Breast epithelium (tissue), 3 donors: ENCODE measurements around the gene HCK.

ENCODE experiments used
- POLR2A ChIP-seq: fragments of 450-650 bp; IDR thresholded peaks from one replicate; pipeline ENCODE4 v1.6.1; 2016; ENCODE audit warnings: antibody characterized with exemption, mild to moderate bottlenecking, moderate library complexity
- TF ChIP-seq, protein P1 (sequence below), 3 donors: fragments of 450-650 bp; IDR thresholded peaks; one replicate each; pipeline ENCODE4 v1.5.1; 2016 to 2017; ENCODE audit warnings: antibody characterized with exemption in 3 of 3, mild to moderate bottlenecking in 3 of 3, moderate library complexity in 3 of 3

DNA sequence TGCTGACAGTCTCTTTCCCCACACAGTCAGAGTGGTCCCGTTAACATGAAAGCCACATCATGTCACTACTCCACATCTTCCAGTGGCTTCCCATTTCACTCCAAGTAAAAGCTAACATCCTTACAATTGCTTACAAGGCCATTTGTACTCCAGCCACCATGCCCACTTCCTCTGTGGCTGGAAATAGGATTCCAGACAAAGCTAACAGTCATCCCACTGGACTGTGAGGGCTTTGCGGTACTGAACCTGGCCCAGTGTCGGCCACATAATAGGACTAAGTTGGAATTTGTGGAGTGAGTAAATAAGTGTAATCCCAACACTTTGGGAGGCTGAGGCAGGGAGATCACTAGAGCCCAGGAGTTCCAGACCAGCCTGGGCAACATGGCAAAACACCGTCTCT lies 31.0 kb upstream of the HCK start:
- TF ChIP-seq, protein P1, sequence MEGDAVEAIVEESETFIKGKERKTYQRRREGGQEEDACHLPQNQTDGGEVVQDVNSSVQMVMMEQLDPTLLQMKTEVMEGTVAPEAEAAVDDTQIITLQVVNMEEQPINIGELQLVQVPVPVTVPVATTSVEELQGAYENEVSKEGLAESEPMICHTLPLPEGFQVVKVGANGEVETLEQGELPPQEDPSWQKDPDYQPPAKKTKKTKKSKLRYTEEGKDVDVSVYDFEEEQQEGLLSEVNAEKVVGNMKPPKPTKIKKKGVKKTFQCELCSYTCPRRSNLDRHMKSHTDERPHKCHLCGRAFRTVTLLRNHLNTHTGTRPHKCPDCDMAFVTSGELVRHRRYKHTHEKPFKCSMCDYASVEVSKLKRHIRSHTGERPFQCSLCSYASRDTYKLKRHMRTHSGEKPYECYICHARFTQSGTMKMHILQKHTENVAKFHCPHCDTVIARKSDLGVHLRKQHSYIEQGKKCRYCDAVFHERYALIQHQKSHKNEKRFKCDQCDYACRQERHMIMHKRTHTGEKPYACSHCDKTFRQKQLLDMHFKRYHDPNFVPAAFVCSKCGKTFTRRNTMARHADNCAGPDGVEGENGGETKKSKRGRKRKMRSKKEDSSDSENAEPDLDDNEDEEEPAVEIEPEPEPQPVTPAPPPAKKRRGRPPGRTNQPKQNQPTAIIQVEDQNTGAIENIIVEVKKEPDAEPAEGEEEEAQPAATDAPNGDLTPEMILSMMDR (IDR thresholded peaks at IDR 0.05) = no peak
- TF ChIP-seq POLR2A = no peak
